Measurements from ENCODE around the gene COL27A1. TPM values are rescaled to one million over a fixed set of nuclear protein-coding genes. Genes with fewer than 3 reads are reported as not detected.

Gene COL27A1
- total RNA-seq, 2 experiments from 2014 or later = not detected

DNA sequence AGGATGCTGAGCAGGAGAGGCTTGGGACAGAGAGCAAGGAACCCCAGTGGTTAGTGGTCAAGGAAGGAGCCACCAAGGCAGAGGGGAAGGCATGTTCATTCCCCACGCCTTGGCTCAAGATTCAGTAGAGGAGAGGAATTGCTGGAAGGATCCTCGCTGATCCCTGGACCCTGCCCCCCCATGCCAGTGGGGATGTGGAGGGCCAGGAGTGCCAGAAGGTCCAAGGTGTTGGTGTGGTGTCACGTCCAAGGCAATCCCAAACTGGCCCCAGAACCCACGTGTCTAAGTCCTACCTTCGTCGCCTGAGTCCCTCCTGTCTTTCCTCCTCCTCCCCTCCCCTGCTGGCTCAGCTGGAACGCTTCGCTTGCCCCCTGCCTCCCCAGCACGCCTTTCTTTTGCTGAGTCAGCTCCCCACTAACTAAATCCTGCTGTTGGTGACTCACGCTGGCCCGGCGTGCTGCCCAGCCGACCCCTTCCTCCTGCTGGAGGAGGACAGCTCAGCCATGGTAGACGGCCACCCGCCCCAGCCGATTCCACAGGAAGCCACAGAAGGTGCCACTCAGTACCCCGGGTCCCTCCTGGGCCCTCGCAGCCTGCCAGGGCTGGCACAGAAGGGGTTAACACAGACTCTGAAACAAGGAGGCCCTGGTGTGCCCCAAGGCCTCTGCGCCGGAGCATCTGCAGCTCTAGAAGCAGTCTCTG is 130.0 kb downstream of the COL27A1 start:
- Histone ChIP-seq H3K27ac (ENCODE audit: low read depth, low read length, poor library complexity, severe bottlenecking) (no peak overlapping the region), H3K9me3 (ENCODE audit: low read length) (no peaks in the 10 kb centered on the region), H3K9me2 (ENCODE audit: insufficient read depth, low read length) (no peaks in the 10 kb centered on the region), H4K20me1 (ENCODE audit: insufficient read depth, low read length) (no peaks in the 10 kb centered on the region), H3K4me2 (ENCODE audit: low read length) (no peak overlapping the region), H3K36me3 (ENCODE audit: insufficient read depth, low read length) (no peaks in the 10 kb centered on the region), H2AFZ (ENCODE audit: low read length) (no peak overlapping the region), H3K4me3 (ENCODE audit: low read depth, low read length, poor library complexity, severe bottlenecking) (no peak overlapping the region), H3K79me2 (ENCODE audit: insufficient read depth, low read depth, low read length) (no peaks in the 10 kb centered on the region), H3K4me1 (ENCODE audit: insufficient read depth, low read length, poor library complexity, severe bottlenecking) (no peaks in the 10 kb centered on the region)
- intact Hi-C loops (cut with micrococcal nuclease; ENCODE audit: unreplicated experiment) = no loop called here
- DNase-seq (ENCODE audit: low spot score) = no peak
- TF ChIP-seq EZH2phosphoT487 (IDR thresholded peaks at IDR 0.05; ENCODE audit: borderline replicate concordance, low read depth, low read length) = no peak
- TF ChIP-seq, protein P1, sequence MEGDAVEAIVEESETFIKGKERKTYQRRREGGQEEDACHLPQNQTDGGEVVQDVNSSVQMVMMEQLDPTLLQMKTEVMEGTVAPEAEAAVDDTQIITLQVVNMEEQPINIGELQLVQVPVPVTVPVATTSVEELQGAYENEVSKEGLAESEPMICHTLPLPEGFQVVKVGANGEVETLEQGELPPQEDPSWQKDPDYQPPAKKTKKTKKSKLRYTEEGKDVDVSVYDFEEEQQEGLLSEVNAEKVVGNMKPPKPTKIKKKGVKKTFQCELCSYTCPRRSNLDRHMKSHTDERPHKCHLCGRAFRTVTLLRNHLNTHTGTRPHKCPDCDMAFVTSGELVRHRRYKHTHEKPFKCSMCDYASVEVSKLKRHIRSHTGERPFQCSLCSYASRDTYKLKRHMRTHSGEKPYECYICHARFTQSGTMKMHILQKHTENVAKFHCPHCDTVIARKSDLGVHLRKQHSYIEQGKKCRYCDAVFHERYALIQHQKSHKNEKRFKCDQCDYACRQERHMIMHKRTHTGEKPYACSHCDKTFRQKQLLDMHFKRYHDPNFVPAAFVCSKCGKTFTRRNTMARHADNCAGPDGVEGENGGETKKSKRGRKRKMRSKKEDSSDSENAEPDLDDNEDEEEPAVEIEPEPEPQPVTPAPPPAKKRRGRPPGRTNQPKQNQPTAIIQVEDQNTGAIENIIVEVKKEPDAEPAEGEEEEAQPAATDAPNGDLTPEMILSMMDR (conservative IDR thresholded peaks at IDR 0.05; ENCODE audit: low read length) = no peak
- BruUV-seq (replicated peaks) = no TSS peak
- ChIA-PET POLR2A (no interaction called here), CTCF (ENCODE audit: unreplicated experiment) (no interaction called here)

DNA sequence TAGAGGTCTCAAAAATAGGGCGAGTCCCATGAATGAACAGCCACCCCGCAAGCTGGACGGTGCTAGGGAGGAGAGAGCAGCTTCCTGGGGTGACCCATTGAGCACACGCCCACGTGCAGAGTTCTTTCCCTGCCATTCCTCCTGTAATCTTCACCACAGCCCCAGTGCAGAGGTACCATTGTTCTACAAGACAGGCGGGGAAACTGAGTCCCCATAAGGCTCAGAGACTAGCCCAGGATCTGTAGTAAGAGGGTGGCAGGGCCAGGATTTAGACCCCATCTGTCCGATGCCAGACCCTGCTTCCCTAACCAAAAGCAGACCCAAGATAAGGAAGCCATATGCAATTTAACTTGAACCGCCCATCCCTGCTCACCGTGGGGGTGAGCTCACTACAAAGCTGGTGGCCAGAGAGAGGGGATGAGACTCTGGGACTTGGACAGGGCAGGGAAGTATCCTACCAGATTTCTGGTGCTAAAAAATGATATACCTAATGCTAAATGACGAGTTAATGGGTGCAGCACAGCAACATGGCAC is 130.9 kb downstream of the COL27A1 start:
- H4K20me1 ChIP-seq (ENCODE audit: insufficient read depth, low read length) = no peaks in the 10 kb centered on the region
- CTCF ChIA-PET (ENCODE audit: unreplicated experiment) = no interaction called here
- POLR2A ChIA-PET = no interaction called here
- H3K36me3 ChIP-seq (ENCODE audit: insufficient read depth, low read length) = no peaks in the 10 kb centered on the region
- TF ChIP-seq, protein P1 (conservative IDR thresholded peaks at IDR 0.05; ENCODE audit: low read length) = no peak
- TF ChIP-seq EZH2phosphoT487 (IDR thresholded peaks at IDR 0.05; ENCODE audit: borderline replicate concordance, low read depth, low read length) = no peak
- intact Hi-C loops (cut with micrococcal nuclease; ENCODE audit: unreplicated experiment) = no loop called here
- no peak overlapping the region for H3K27ac ChIP-seq (ENCODE audit: low read depth, low read length, poor library complexity, severe bottlenecking)
- no peaks in the 10 kb centered on the region for H3K79me2 ChIP-seq (ENCODE audit: insufficient read depth, low read depth, low read length)
- no peak overlapping the region for H2AFZ ChIP-seq (ENCODE audit: low read length)
- H3K4me2 ChIP-seq (ENCODE audit: low read length) = no peak overlapping the region
- H3K4me3 ChIP-seq (ENCODE audit: low read depth, low read length, poor library complexity, severe bottlenecking) = no peak overlapping the region
- BruUV-seq (replicated peaks) = no TSS peak
- no peaks in the 10 kb centered on the region for H3K4me1 ChIP-seq (ENCODE audit: insufficient read depth, low read length, poor library complexity, severe bottlenecking)
- H3K9me3 ChIP-seq (ENCODE audit: low read length) = no peaks in the 10 kb centered on the region
- DNase-seq (ENCODE audit: low spot score) = no peak
- no peaks in the 10 kb centered on the region for H3K9me2 ChIP-seq (ENCODE audit: insufficient read depth, low read length)

DNA sequence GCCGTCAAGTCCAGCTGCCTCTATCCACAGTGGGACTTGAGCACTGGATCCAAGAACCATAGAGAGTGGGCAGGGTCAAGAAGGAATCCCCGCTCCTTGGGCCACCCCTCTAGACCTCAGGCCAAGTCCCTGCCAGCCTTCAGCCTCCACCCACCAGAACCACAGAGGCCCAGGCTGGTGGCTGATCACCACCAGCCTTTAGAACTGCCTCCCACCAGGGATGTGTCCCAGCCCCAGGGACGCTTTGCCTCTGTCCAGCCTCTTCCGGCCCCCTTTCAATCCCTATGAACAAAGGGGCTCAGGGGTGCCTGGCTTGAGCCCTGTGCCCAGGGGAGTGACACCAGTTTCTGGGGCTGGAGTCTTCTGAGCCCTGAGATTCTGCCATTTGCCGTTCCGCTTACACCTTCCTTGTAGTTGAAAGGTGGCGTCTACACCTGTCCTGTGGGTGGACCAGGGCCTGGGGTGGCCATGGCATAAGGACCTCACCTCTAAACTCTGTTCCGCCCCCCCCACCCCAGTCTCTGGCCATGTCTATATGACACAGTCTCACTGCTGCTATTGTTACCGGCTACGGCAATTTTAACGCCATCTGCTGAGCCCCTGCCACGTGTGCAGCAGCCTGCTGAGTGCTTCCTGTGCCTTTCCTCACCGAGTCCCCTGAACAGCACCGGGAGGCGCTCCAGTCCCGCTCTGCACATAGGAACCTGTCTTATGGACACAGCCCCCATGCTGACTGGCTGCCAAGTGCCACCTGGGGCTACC is 131.8 kb downstream of the COL27A1 start:
- H3K36me3 ChIP-seq (ENCODE audit: insufficient read depth, low read length) = no peaks in the 10 kb centered on the region
- TF ChIP-seq, protein P1 (conservative IDR thresholded peaks at IDR 0.05; ENCODE audit: low read length) = no peak
- no peak for TF ChIP-seq EZH2phosphoT487 (IDR thresholded peaks at IDR 0.05; ENCODE audit: borderline replicate concordance, low read depth, low read length)
- H3K9me2 ChIP-seq (ENCODE audit: insufficient read depth, low read length) = no peaks in the 10 kb centered on the region
- H4K20me1 ChIP-seq (ENCODE audit: insufficient read depth, low read length) = no peaks in the 10 kb centered on the region
- no peak overlapping the region for H3K27ac ChIP-seq (ENCODE audit: low read depth, low read length, poor library complexity, severe bottlenecking)
- no peak for DNase-seq (ENCODE audit: low spot score)
- intact Hi-C loops (cut with micrococcal nuclease; ENCODE audit: unreplicated experiment) = no loop called here
- no peak overlapping the region for H2AFZ ChIP-seq (ENCODE audit: low read length)
- CTCF ChIA-PET (ENCODE audit: unreplicated experiment) = no interaction called here
- no peaks in the 10 kb centered on the region for H3K79me2 ChIP-seq (ENCODE audit: insufficient read depth, low read depth, low read length)
- no peaks in the 10 kb centered on the region for H3K4me1 ChIP-seq (ENCODE audit: insufficient read depth, low read length, poor library complexity, severe bottlenecking)
- no peak overlapping the region for H3K4me3 ChIP-seq (ENCODE audit: low read depth, low read length, poor library complexity, severe bottlenecking)
- BruUV-seq (replicated peaks) = no TSS peak
- H3K9me3 ChIP-seq (ENCODE audit: low read length) = no peaks in the 10 kb centered on the region
- POLR2A ChIA-PET = no interaction called here
- H3K4me2 ChIP-seq (ENCODE audit: low read length) = no peak overlapping the region
